ENCODE results near the gene AKR1C2. TPM values are rescaled to one million over a fixed set of nuclear protein-coding genes. Genes with fewer than 3 reads are reported as not detected.
"Not testable (repeated sequence)": the region's sequence is repeated elsewhere in the genome, so short reads cannot be mapped to it uniquely, and the experiment has no call there.

AKR1C2 gene
- total and polyA plus RNA-seq, 2 donors, result 1.0 to 3.8 TPM

DNA sequence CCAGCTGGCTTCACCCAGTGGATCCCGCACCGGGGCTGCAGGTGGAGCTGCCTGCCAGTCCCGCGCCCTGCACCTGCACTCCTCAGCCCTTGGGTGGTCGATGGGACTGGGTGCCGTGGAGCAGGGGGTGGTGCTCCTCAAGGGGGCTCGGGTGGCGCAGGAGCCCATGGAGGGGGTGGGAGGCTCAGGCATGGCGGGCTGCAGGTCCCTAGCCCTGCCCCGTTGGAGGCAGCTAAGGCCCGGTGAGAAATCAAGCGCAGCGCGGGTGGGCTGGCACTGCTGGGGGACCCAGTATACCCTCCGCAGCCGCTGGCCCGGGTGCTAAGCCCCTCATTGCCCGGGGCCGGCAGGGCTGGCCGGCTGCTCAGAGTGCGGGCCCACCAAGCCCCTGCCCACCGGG is 28.8 kb upstream of the AKR1C2 start:
- not testable (repeated sequence) for DNase-seq (ENCODE audit: low read depth in 6 of 9, low spot score in 9 of 9); H3K36me3 ChIP-seq (ENCODE audit: control insufficient read depth in 2 of 2, insufficient read depth in 2 of 2, low read length in 1 of 2); H3K27me3 ChIP-seq (ENCODE audit: control insufficient read depth in 2 of 2, insufficient read depth in 1 of 2, low read length in 1 of 2); H3K4me1 ChIP-seq (ENCODE audit: control insufficient read depth in 2 of 2, insufficient read depth in 2 of 2, low read length in 2 of 2); H3K4me3 ChIP-seq (ENCODE audit: low read length in 2 of 2); H3K27ac ChIP-seq (ENCODE audit: low read depth in 1 of 2, low read length in 1 of 2)
- peaks cover 0 to 17% of the 10 kb centered on the region in 2 donors for H3K9me3 ChIP-seq (ENCODE audit: control insufficient read depth in 2 of 2, insufficient read depth in 1 of 2, low read length in 1 of 2)
- WGBS, result 95% methylated on average over 22 of the region's 22 CpGs

GRCh38 chr10:5031588-5031987 is 27.9 kb upstream of the AKR1C2 start:
- DNase-seq (ENCODE audit: low read depth in 6 of 9, low spot score in 9 of 9); H3K27ac ChIP-seq (ENCODE audit: low read depth in 1 of 2, low read length in 1 of 2); H3K36me3 ChIP-seq (ENCODE audit: control insufficient read depth in 2 of 2, insufficient read depth in 2 of 2, low read length in 1 of 2); H3K4me3 ChIP-seq (ENCODE audit: low read length in 2 of 2); H3K27me3 ChIP-seq (ENCODE audit: control insufficient read depth in 2 of 2, insufficient read depth in 1 of 2, low read length in 1 of 2); H3K4me1 ChIP-seq (ENCODE audit: control insufficient read depth in 2 of 2, insufficient read depth in 2 of 2, low read length in 2 of 2): not testable (repeated sequence)
- H3K9me3 ChIP-seq (ENCODE audit: control insufficient read depth in 2 of 2, insufficient read depth in 1 of 2, low read length in 1 of 2), result peaks cover 0 to 17% of the 10 kb centered on the region in 2 donors
- 92% methylated on average over 4 of the region's 4 CpGs for WGBS

DNA sequence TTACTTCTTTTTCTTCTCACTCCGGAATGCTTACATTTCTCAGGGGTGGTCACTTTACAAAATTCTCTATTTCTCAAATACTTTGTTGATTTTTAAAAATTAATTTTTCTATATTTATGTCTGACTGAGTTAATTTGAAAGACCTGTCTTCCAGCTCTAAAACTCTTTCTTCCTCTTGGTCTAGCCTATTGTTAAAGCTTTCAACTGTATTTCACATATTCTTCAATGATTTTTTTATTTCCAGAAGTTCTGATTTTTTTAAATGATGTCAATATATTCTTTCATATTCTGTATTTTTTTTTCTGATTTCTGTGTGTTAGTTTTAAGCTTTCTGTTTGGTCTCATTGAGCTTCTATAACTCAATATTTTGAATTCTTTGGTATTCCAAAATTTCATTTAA is 27.3 kb upstream of the AKR1C2 start:
- 97% methylated on average over 1 of the region's 1 CpG for WGBS

GRCh38 chr10:5025461-5025881 is 21.8 kb upstream of the AKR1C2 start:
- not testable (repeated sequence) for H3K4me1 ChIP-seq (ENCODE audit: control insufficient read depth in 2 of 2, insufficient read depth in 2 of 2, low read length in 2 of 2); H3K27me3 ChIP-seq (ENCODE audit: control insufficient read depth in 2 of 2, insufficient read depth in 1 of 2, low read length in 1 of 2); DNase-seq (ENCODE audit: low read depth in 6 of 9, low spot score in 9 of 9); H3K4me3 ChIP-seq (ENCODE audit: low read length in 2 of 2); H3K9me3 ChIP-seq (ENCODE audit: control insufficient read depth in 2 of 2, insufficient read depth in 1 of 2, low read length in 1 of 2); H3K27ac ChIP-seq (ENCODE audit: low read depth in 1 of 2, low read length in 1 of 2); H3K36me3 ChIP-seq (ENCODE audit: control insufficient read depth in 2 of 2, insufficient read depth in 2 of 2, low read length in 1 of 2)

More for the DNA sequence above, 27.3 kb upstream of the AKR1C2 start:
- H3K4me3 ChIP-seq (ENCODE audit: low read length in 2 of 2), result no peak overlapping the region
- no peak for DNase-seq (ENCODE audit: low read depth in 6 of 9, low spot score in 9 of 9)
- H3K27me3 ChIP-seq (ENCODE audit: control insufficient read depth in 2 of 2, insufficient read depth in 1 of 2, low read length in 1 of 2), result no peaks in the 10 kb centered on the region
- no peaks in the 10 kb centered on the region for H3K4me1 ChIP-seq (ENCODE audit: control insufficient read depth in 2 of 2, insufficient read depth in 2 of 2, low read length in 2 of 2)
- no peaks in the 10 kb centered on the region for H3K36me3 ChIP-seq (ENCODE audit: control insufficient read depth in 2 of 2, insufficient read depth in 2 of 2, low read length in 1 of 2)
- peaks cover 0 to 17% of the 10 kb centered on the region in 2 donors for H3K9me3 ChIP-seq (ENCODE audit: control insufficient read depth in 2 of 2, insufficient read depth in 1 of 2, low read length in 1 of 2)
- H3K27ac ChIP-seq (ENCODE audit: low read depth in 1 of 2, low read length in 1 of 2), result no peak overlapping the region

DNA sequence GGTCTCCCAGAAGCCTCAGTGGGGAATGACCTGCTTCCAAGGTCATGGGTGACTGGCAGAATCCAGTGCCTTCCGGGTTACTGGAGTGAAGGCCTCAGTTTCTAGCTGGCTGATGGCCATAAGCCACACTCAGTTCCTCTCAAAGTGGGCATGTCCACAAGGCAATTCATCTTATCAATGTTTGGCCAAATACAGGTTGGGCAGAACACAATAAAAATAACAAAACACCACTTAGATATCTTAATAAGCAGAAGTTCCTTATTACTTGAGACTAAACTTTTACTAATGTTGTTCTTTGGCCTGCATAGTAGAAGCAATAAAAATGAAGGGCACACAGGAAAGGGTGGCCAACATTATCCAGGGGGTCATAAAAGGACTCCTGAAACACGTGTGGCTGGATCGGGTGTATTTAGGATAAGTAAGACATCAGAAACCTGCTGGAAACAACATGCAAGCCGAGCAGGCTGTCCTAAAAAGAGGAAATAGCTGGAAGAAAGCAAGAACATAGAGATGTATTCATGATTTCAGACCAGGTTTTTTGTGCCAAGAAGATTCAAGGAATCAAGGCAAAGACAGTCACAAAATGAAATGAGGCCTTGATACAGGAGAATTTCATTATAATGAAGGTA is 19.6 kb upstream of the AKR1C2 start:
- Histone ChIP-seq H3K4me3 (ENCODE audit: low read length in 2 of 2) (no peak overlapping the region), H3K36me3 (ENCODE audit: control insufficient read depth in 2 of 2, insufficient read depth in 2 of 2, low read length in 1 of 2) (no peaks in the 10 kb centered on the region), H3K4me1 (ENCODE audit: control insufficient read depth in 2 of 2, insufficient read depth in 2 of 2, low read length in 2 of 2) (no peaks in the 10 kb centered on the region), H3K27ac (ENCODE audit: low read depth in 1 of 2, low read length in 1 of 2) (no peak overlapping the region), H3K27me3 (ENCODE audit: control insufficient read depth in 2 of 2, insufficient read depth in 1 of 2, low read length in 1 of 2) (no peaks in the 10 kb centered on the region), H3K9me3 (ENCODE audit: control insufficient read depth in 2 of 2, insufficient read depth in 1 of 2, low read length in 1 of 2) (no peaks in the 10 kb centered on the region)
- no peak for DNase-seq (ENCODE audit: low read depth in 6 of 9, low spot score in 9 of 9)
- WGBS, result 45% methylated on average over 4 of the region's 4 CpGs

- not testable (repeated sequence) for H3K27me3 ChIP-seq (ENCODE audit: control insufficient read depth in 2 of 2, insufficient read depth in 1 of 2, low read length in 1 of 2); H3K4me1 ChIP-seq (ENCODE audit: control insufficient read depth in 2 of 2, insufficient read depth in 2 of 2, low read length in 2 of 2); DNase-seq (ENCODE audit: low read depth in 6 of 9, low spot score in 9 of 9); H3K9me3 ChIP-seq (ENCODE audit: control insufficient read depth in 2 of 2, insufficient read depth in 1 of 2, low read length in 1 of 2); H3K36me3 ChIP-seq (ENCODE audit: control insufficient read depth in 2 of 2, insufficient read depth in 2 of 2, low read length in 1 of 2); H3K27ac ChIP-seq (ENCODE audit: low read depth in 1 of 2, low read length in 1 of 2); H3K4me3 ChIP-seq (ENCODE audit: low read length in 2 of 2)
- WGBS, result 88% methylated on average over 9 of the region's 10 CpGs
These were observed 18.1 kb upstream of the AKR1C2 start for GRCh38 chr10:5021624-5022290.

DNA sequence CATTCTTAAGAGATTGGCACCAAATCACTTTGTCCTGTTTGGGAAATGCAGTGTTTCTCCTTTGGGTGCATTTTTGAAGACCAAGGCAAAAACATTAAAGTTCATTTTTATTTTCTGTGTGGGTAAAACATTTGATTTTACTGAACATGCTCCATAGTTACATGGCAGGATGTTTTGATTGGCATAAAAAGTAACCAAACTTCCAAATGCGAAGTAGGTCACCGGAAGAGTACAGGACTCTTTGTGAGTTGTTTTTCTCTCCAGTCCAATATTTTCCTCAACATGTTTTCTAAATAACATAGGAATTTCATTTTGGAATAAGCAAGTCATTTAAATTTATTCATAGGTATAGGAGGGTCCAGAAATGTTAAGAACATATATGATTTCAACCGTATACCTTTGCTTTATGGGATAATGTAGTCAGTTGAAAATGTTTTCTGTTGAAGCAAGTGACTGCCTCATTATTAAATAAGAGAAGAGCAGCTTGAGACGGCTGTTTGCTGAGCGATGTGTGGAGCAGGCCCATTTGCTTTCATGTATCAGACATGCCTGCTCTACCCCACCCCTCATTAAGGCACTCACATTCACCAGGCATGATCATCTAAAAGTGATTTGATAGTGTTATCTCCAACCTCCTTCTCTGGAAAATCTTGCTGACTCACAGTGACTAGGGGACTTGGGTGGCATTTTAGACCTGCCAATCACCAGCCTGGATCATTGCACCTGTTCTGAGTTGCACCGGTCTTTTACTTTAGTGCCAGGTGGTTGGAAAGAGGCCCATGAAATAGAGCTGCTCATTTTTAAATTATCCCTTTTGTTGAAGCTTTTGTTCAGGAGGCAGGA is 16.3 kb upstream of the AKR1C2 start:
- peak overlapping the region in 1 of 2 donors; percentile 40 for H3K27ac ChIP-seq (ENCODE audit: low read depth in 1 of 2, low read length in 1 of 2)
- DNase-seq (ENCODE audit: low read depth in 6 of 9, low spot score in 9 of 9), result peak in 1 of 9 donors; percentile 11

GRCh38 chr10:5018671-5019277 is 15.1 kb upstream of the AKR1C2 start:
- not testable (repeated sequence) for H3K36me3 ChIP-seq (ENCODE audit: control insufficient read depth in 2 of 2, insufficient read depth in 2 of 2, low read length in 1 of 2); H3K4me1 ChIP-seq (ENCODE audit: control insufficient read depth in 2 of 2, insufficient read depth in 2 of 2, low read length in 2 of 2); H3K4me3 ChIP-seq (ENCODE audit: low read length in 2 of 2); H3K9me3 ChIP-seq (ENCODE audit: control insufficient read depth in 2 of 2, insufficient read depth in 1 of 2, low read length in 1 of 2); H3K27ac ChIP-seq (ENCODE audit: low read depth in 1 of 2, low read length in 1 of 2); DNase-seq (ENCODE audit: low read depth in 6 of 9, low spot score in 9 of 9); H3K27me3 ChIP-seq (ENCODE audit: control insufficient read depth in 2 of 2, insufficient read depth in 1 of 2, low read length in 1 of 2)
- 89% methylated on average over 3 of the region's 3 CpGs for WGBS

More for the DNA sequence above, 16.3 kb upstream of the AKR1C2 start:
- H3K4me1 ChIP-seq (ENCODE audit: control insufficient read depth in 2 of 2, insufficient read depth in 2 of 2, low read length in 2 of 2); H3K4me3 ChIP-seq (ENCODE audit: low read length in 2 of 2); H3K27me3 ChIP-seq (ENCODE audit: control insufficient read depth in 2 of 2, insufficient read depth in 1 of 2, low read length in 1 of 2); H3K9me3 ChIP-seq (ENCODE audit: control insufficient read depth in 2 of 2, insufficient read depth in 1 of 2, low read length in 1 of 2); H3K36me3 ChIP-seq (ENCODE audit: control insufficient read depth in 2 of 2, insufficient read depth in 2 of 2, low read length in 1 of 2): not testable (repeated sequence)
- 59% methylated on average over 6 of the region's 6 CpGs for WGBS

DNA sequence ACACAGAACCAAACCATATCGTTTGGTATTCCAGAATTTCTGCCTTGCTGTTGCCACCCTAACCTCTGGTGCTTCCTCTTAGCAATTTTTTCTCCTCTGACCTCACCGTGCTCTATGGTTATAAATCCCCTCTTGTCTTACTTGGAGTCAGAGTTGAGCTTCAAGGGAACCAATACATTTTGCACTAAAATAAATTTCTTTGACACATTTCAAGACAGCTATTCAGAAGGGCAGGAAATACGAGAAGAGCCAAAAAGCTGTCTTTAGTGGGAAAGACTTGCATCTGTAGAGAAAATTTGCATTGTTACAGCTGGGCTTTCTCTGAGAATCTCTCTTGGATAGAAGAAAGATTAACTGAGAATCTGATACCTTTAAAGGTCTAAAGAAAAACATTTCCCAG is 14.5 kb upstream of the AKR1C2 start:
- WGBS, result 63% methylated on average over 3 of the region's 3 CpGs
- no peak for DNase-seq (ENCODE audit: low read depth in 6 of 9, low spot score in 9 of 9)
- no peaks in the 10 kb centered on the region for H3K4me1 ChIP-seq (ENCODE audit: control insufficient read depth in 2 of 2, insufficient read depth in 2 of 2, low read length in 2 of 2)
- no peaks in the 10 kb centered on the region for H3K27me3 ChIP-seq (ENCODE audit: control insufficient read depth in 2 of 2, insufficient read depth in 1 of 2, low read length in 1 of 2)
- no peaks in the 10 kb centered on the region for H3K36me3 ChIP-seq (ENCODE audit: control insufficient read depth in 2 of 2, insufficient read depth in 2 of 2, low read length in 1 of 2)
- H3K27ac ChIP-seq (ENCODE audit: low read depth in 1 of 2, low read length in 1 of 2), result no peak overlapping the region
- no peak overlapping the region for H3K4me3 ChIP-seq (ENCODE audit: low read length in 2 of 2)
- H3K9me3 ChIP-seq (ENCODE audit: control insufficient read depth in 2 of 2, insufficient read depth in 1 of 2, low read length in 1 of 2), result no peaks in the 10 kb centered on the region

Data from thymus (tissue), 11 donors.